HCT116 (cell line): Measurements from ENCODE around the gene SHKBP1. TPM values are rescaled to one million over a fixed set of nuclear protein-coding genes. Genes with fewer than 3 reads are reported as not detected.

ENCODE experiments used
- ATAC-seq: fragments of 200-7000 bp; cut with Tn5 transposase; 2 replicates; pipeline ENCODE4 v1.9.1; 2020; ENCODE audit warnings: mild to moderate bottlenecking, moderate library complexity
- BruUV-seq: library from RNA; stranded (reverse); fragments of 400-500 nt; replicated peaks from 2 replicates; lab custom pipeline; 2021; lab: Mats Ljungman, UMichigan
- CTCF ChIA-PET: fragments of 300-600 bp; sonication (Branson Sonifier 250); formaldehyde crosslinking; loops from one replicate; lab custom pipeline; 2021; ENCODE audit warnings: antibody characterized with exemption; lab: Charles Lee
- POLR2A ChIA-PET: fragments of 300-600, 350-600 bp; sonication (Branson Sonifier 250); formaldehyde crosslinking; loops from one replicate; lab custom pipeline; 2021; ENCODE audit warnings: antibody characterized with exemption; lab: Charles Lee
- RAD21 ChIA-PET, 2 experiments: fragments of 300-600 bp; sonication (Branson Sonifier 250); formaldehyde crosslinking; loops; one replicate each; lab custom pipeline; 2023; ENCODE audit warnings: low total read pairs in 2 of 2; ENCODE audit not compliant: uncharacterized antibody in 2 of 2, unreplicated experiment in 2 of 2, low non-redundant PET in 1 of 2; lab: Charles Lee
- DNase-seq: peaks from one replicate; pipeline ENCODE4 v3.0.0-alpha.2; 2010; ENCODE audit warnings: low read depth, low spot score
- H2AFZ ChIP-seq: fragments of 200-600 bp; shearing (Covaris generic), sonication (generic); 2 replicates; pipeline ENCODE4 v1.6.1; 2017; ENCODE audit warnings: low read depth, mixed run types, mixed read lengths, antibody characterized with exemption, low read length; ENCODE audit not compliant: poor library complexity, severe bottlenecking
- H3K27ac ChIP-seq: 2 replicates; pipeline ENCODE4 v1.5.1; 2012; ENCODE audit warnings: low read depth, low read length
- H3K27me3 ChIP-seq: fragments of 200-600 bp; sonication (generic); 2 replicates; pipeline ENCODE4 v1.6.1; 2016; ENCODE audit warnings: mixed run types, low read length, mixed read lengths; ENCODE audit not compliant: insufficient read depth
- H3K36me3 ChIP-seq, 2 experiments: fragments of 200-500 bp in 1 of 2; fragments of 200-600 bp in 1 of 2; sonication (Bioruptor generic) in 1 of 2; sonication (generic) in 1 of 2; 2 replicates each; pipeline versions ENCODE4 v1.5.1 to v1.6.1; 2014 to 2016; ENCODE audit warnings: low read length in 2 of 2, inconsistent platforms in 1 of 2, mixed read lengths in 1 of 2, mixed run types in 1 of 2; ENCODE audit not compliant: insufficient read depth in 2 of 2, control insufficient read depth in 1 of 2
- H3K4me1 ChIP-seq, 2 experiments: fragments of 200-600 bp in 1 of 2; sonication (generic) in 1 of 2; 2 replicates each; pipeline versions ENCODE4 v1.5.1 to v1.6.1; 2012 to 2017; ENCODE audit warnings: low read length in 2 of 2, inconsistent platforms in 1 of 2, mild to moderate bottlenecking in 1 of 2, mixed read lengths in 1 of 2, mixed run types in 1 of 2, moderate library complexity in 1 of 2; ENCODE audit not compliant: insufficient read depth in 2 of 2, control insufficient read depth in 1 of 2
- H3K4me2 ChIP-seq: fragments of 200-600 bp; sonication (generic); 2 replicates; pipeline ENCODE4 v1.6.1; 2017; ENCODE audit warnings: mixed run types, low read length, mixed read lengths
- H3K4me3 ChIP-seq, 2 experiments: fragments of 200-600 bp in 1 of 2; sonication (generic) in 1 of 2; replicated peaks in 1 of 2; 2 replicates each; pipeline ENCODE4 v1.5.1; 2011 to 2016; ENCODE audit warnings: low read length in 2 of 2, control low read depth in 1 of 2, low read depth in 1 of 2, mild to moderate bottlenecking in 1 of 2, mixed read lengths in 1 of 2, mixed run types in 1 of 2
- H3K79me2 ChIP-seq: fragments of 200-600 bp; sonication (generic); 2 replicates; pipeline ENCODE4 v1.6.1; 2017; ENCODE audit warnings: mild to moderate bottlenecking, mixed run types, low read length, moderate library complexity, mixed read lengths; ENCODE audit not compliant: insufficient read depth
- H3K9ac ChIP-seq: fragments of 200-600 bp; sonication (generic); 2 replicates; pipeline ENCODE4 v1.6.1; 2016; ENCODE audit warnings: low read length, mixed read lengths
- H3K9me2 ChIP-seq: fragments of 200-600 bp; sonication (generic), shearing (Covaris generic); 2 replicates; pipeline ENCODE4 v1.6.1; 2017; ENCODE audit warnings: mixed run types, mild to moderate bottlenecking, moderate library complexity; ENCODE audit not compliant: insufficient read depth
- H3K9me3 ChIP-seq, 2 experiments: fragments of 200-500 bp in 1 of 2; fragments of 200-600 bp in 1 of 2; sonication (Bioruptor generic) in 1 of 2; sonication (generic) in 1 of 2; 2 replicates each; pipeline ENCODE4 v1.6.1; 2014 to 2017; ENCODE audit warnings: low read length in 2 of 2, mixed read lengths in 2 of 2, inconsistent platforms in 1 of 2, low read depth in 1 of 2, mild to moderate bottlenecking in 1 of 2, mixed run types in 1 of 2, moderate library complexity in 1 of 2; ENCODE audit not compliant: control insufficient read depth in 1 of 2, insufficient read depth in 1 of 2
- H4K20me1 ChIP-seq: fragments of 200-600 bp; sonication (generic), shearing (Covaris generic); 2 replicates; pipeline ENCODE4 v1.6.1; 2017; ENCODE audit warnings: mixed run types, mild to moderate bottlenecking, moderate library complexity; ENCODE audit not compliant: insufficient read depth
- CEBPB ChIP-seq: IDR thresholded peaks from 2 replicates; pipeline ENCODE4 v1.6.1; 2012; ENCODE audit warnings: low read depth
- CTCF ChIP-seq, 3 experiments: fragments of 200-600 bp in 1 of 3; sonication (generic) in 1 of 3; IDR thresholded peaks in 2 of 3; conservative IDR thresholded peaks in 1 of 3; 2 replicates each; pipeline ENCODE4 v1.5.1; 2012 to 2017; ENCODE audit warnings: low read depth in 2 of 3, low read length in 2 of 3, antibody characterized with exemption in 1 of 3, borderline replicate concordance in 1 of 3, control low read depth in 1 of 3, mild to moderate bottlenecking in 1 of 3, mixed read lengths in 1 of 3, mixed run types in 1 of 3, moderate library complexity in 1 of 3; ENCODE audit not compliant: insufficient read depth in 1 of 3
- EGR1 ChIP-seq: IDR thresholded peaks from 2 replicates; pipeline ENCODE4 v1.6.1; 2012; ENCODE audit warnings: low read depth
- ELF1 ChIP-seq: IDR thresholded peaks from 2 replicates; pipeline ENCODE4 v1.6.1; 2012; ENCODE audit warnings: low read depth, borderline replicate concordance
- EZH2 ChIP-seq: fragments of 200-600 bp; sonication (generic); IDR thresholded peaks from 2 replicates; pipeline ENCODE4 v1.6.1; 2017; ENCODE audit warnings: antibody characterized with exemption, mixed run types
- FOSL1 ChIP-seq: IDR thresholded peaks from 2 replicates; pipeline ENCODE4 v1.6.1; 2012; ENCODE audit warnings: low read depth
- JUND ChIP-seq: IDR thresholded peaks from 2 replicates; pipeline ENCODE4 v1.6.1; 2012
- MAX ChIP-seq: IDR thresholded peaks from 2 replicates; pipeline ENCODE4 v1.6.1; 2012
- POLR2AphosphoS5 ChIP-seq: IDR thresholded peaks from 2 replicates; pipeline ENCODE4 v1.6.1; 2011; ENCODE audit warnings: mild to moderate bottlenecking, low read depth, low read length, moderate library complexity
- SRF ChIP-seq: IDR thresholded peaks from 2 replicates; pipeline ENCODE4 v1.6.1; 2012; ENCODE audit warnings: low read depth
- YY1 ChIP-seq: IDR thresholded peaks from 2 replicates; pipeline ENCODE4 v1.6.1; 2011; ENCODE audit warnings: low read length, low read depth, moderate library complexity, mild to moderate bottlenecking; ENCODE audit not compliant: insufficient replicate concordance; ENCODE audit errors: extremely low read depth
- intact Hi-C: fragments of 100-400 bp; cut with micrococcal nuclease; formaldehyde crosslinking; loops from 2 replicates; pipeline ENCODE4 v1.10.0; 2022
- total RNA-seq: library from RNA; stranded (reverse); gene quantifications from one replicate; pipeline ENCODE4 v1.2.1, GENCODE V29; 2021; ENCODE audit not compliant: unreplicated experiment
- TF ChIP-seq, protein P1 (sequence below): IDR thresholded peaks from 2 replicates; pipeline ENCODE4 v1.6.1; 2012

The SHKBP1 gene
- total RNA-seq, 1 experiment from 2014 or later, result 97.4 TPM

GRCh38 chr19:40622773-40623075, 46.1 kb downstream of the SHKBP1 start:
- no peak for DNase-seq
- Histone ChIP-seq H3K9me2 (no peaks in the 10 kb centered on the region), H3K27ac (peak overlapping the region; percentile 55), H3K4me1 (peaks cover 14 to 20% of the 10 kb centered on the region in 2 experiments), H2AFZ (no peak overlapping the region), H3K79me2 (peaks cover 3% of the 10 kb centered on the region; the same call in 1 of the 2 replicates), H4K20me1 (no peaks in the 10 kb centered on the region), H3K9ac (no peak overlapping the region), H3K4me2 (no peak overlapping the region), H3K36me3 (peaks cover 32 to 40% of the 10 kb centered on the region in 2 experiments; a peak in 3 of 4 replicates), H3K9me3 (no peaks in the 10 kb centered on the region), H3K27me3 (no peaks in the 10 kb centered on the region), H3K4me3 (no peak overlapping the region)
- ATAC-seq, result no peak
- CTCF ChIA-PET, result interaction anchor here (0.5 kb wide), 1 partner anchor 82 kb away, joined by 3 read pairs; no protein-coding TSS in a partner anchor
- no TSS peak for BruUV-seq
- TF ChIP-seq SRF (no peak), JUND (no peak), POLR2AphosphoS5 (no peak), MAX (no peak), YY1 (no peak), CEBPB (no peak)
- intact Hi-C loops, result no loop called here
- RAD21 ChIA-PET, result no interaction called here
- POLR2A ChIA-PET, result no interaction called here

- Histone ChIP-seq H3K4me2 (peak overlapping the region; percentile 55), H3K4me1 (peaks cover 14 to 20% of the 10 kb centered on the region in 2 experiments), H3K9ac (peak overlapping the region; percentile 43), H2AFZ (no peak overlapping the region), H3K9me3 (no peaks in the 10 kb centered on the region), H3K9me2 (no peaks in the 10 kb centered on the region), H3K27me3 (no peaks in the 10 kb centered on the region), H3K27ac (peak overlapping the region; percentile 55), H3K4me3 (no peak overlapping the region), H3K79me2 (peaks cover 3% of the 10 kb centered on the region; the same call in 1 of the 2 replicates), H4K20me1 (no peaks in the 10 kb centered on the region), H3K36me3 (peaks cover 33 to 41% of the 10 kb centered on the region in 2 experiments; a peak in 3 of 4 replicates)
- POLR2A ChIA-PET, result interaction anchor here (0.6 kb wide), 1 partner anchor 9 kb away, joined by 3 read pairs; no protein-coding TSS in a partner anchor
- peak; percentile 80 for DNase-seq
- peak; percentile 96 for ATAC-seq
- RAD21 ChIA-PET, result interaction anchor here in 1 of 2 experiments (1.0 kb wide), 1 partner anchor 19 kb away, joined by 3 read pairs; no protein-coding TSS in a partner anchor
- intact Hi-C loops, result no loop called here
- TF ChIP-seq, protein P1, sequence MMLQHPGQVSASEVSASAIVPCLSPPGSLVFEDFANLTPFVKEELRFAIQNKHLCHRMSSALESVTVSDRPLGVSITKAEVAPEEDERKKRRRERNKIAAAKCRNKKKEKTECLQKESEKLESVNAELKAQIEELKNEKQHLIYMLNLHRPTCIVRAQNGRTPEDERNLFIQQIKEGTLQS, result no peak
- peak; percentile 41 for TF ChIP-seq POLR2AphosphoS5
- no peak for TF ChIP-seq ELF1
- peak; percentile 87 for TF ChIP-seq EGR1
- TF ChIP-seq FOSL1, result no peak
- TF ChIP-seq EZH2, result no peak
- no peak for TF ChIP-seq CTCF (IDR thresholded peaks at IDR 0.05 in 2 of 3, conservative IDR thresholded peaks at IDR 0.05 in 1 of 3; ENCODE audit: borderline replicate concordance in 1 of 3, insufficient read depth in 1 of 3, low read depth in 2 of 3, low read length in 2 of 3)
- BruUV-seq, result no TSS peak
- CTCF ChIA-PET, result interaction anchor here (0.5 to 1.2 kb wide), 2 partner anchors 83 to 318 kb away, joined by 3 to 4 read pairs; no protein-coding TSS in a partner anchor
Observed at GRCh38 chr19:40623403-40624251, 47.0 kb downstream of the SHKBP1 start.
